H9 (cell line): ENCODE measurements around the gene TNFRSF4. TPM values are rescaled to one million over a fixed set of nuclear protein-coding genes. Genes with fewer than 3 reads are reported as not detected.

Experiments used
- DNase-seq: peaks from one replicate; pipeline ENCODE4 v3.0.0-alpha.2; 2017
- H2AFZ ChIP-seq: one replicate; pipeline ENCODE4 v1.6.1; 2013; ENCODE audit warnings: mild to moderate bottlenecking, low read length, control low read depth, moderate library complexity
- H2AK5ac ChIP-seq: 2 replicates; pipeline ENCODE4 v1.6.1; 2013; ENCODE audit warnings: low read length, control low read depth, mixed read lengths; ENCODE audit not compliant: insufficient read length
- H2BK120ac ChIP-seq: one replicate; pipeline ENCODE4 v1.6.1; 2013; ENCODE audit warnings: low read depth, mild to moderate bottlenecking, low read length, control low read depth, inconsistent platforms; ENCODE audit not compliant: poor library complexity, severe bottlenecking
- H2BK12ac ChIP-seq: 2 replicates; pipeline ENCODE4 v1.6.1; 2013; ENCODE audit warnings: low read length, control low read depth, mixed read lengths, low read depth; ENCODE audit not compliant: insufficient read length
- H2BK15ac ChIP-seq: 2 replicates; pipeline ENCODE4 v1.6.1; 2013; ENCODE audit warnings: low read depth, low read length, control low read depth
- H2BK20ac ChIP-seq: one replicate; pipeline ENCODE4 v1.6.1; 2013; ENCODE audit warnings: low read depth, mild to moderate bottlenecking, low read length, control low read depth, inconsistent platforms; ENCODE audit not compliant: poor library complexity, severe bottlenecking
- H2BK5ac ChIP-seq: 2 replicates; pipeline ENCODE4 v1.6.1; 2013; ENCODE audit warnings: low read length, control low read depth, mixed read lengths; ENCODE audit not compliant: insufficient read length
- H3K14ac ChIP-seq: 2 replicates; pipeline ENCODE4 v1.6.1; 2013; ENCODE audit warnings: low read length, control low read depth; ENCODE audit not compliant: insufficient read depth
- H3K18ac ChIP-seq: 2 replicates; pipeline ENCODE4 v1.6.1; 2013; ENCODE audit warnings: low read depth, mild to moderate bottlenecking, mixed read lengths, low read length, control low read depth; ENCODE audit not compliant: insufficient read length
- H3K23ac ChIP-seq: 2 replicates; pipeline ENCODE4 v1.6.1; 2013; ENCODE audit warnings: low read length, control low read depth, mixed read lengths, low read depth; ENCODE audit not compliant: insufficient read length
- H3K23me2 ChIP-seq: 2 replicates; pipeline ENCODE4 v1.6.1; 2013; ENCODE audit warnings: low read depth, mild to moderate bottlenecking, mixed read lengths, low read length, control low read depth; ENCODE audit not compliant: insufficient read length, poor library complexity, severe bottlenecking
- H3K27ac ChIP-seq: 2 replicates; pipeline ENCODE4 v1.5.1; 2013; ENCODE audit warnings: low read length, control low read depth, mixed read lengths, low read depth; ENCODE audit not compliant: insufficient read length
- H3K27me3 ChIP-seq: 2 replicates; pipeline ENCODE4 v1.6.1; 2013; ENCODE audit warnings: low read length, control low read depth, inconsistent platforms; ENCODE audit not compliant: insufficient read depth
- H3K4ac ChIP-seq: 2 replicates; pipeline ENCODE4 v1.6.1; 2013; ENCODE audit warnings: low read depth, mild to moderate bottlenecking, control low read depth, inconsistent platforms, low read length, moderate library complexity
- H3K4me1 ChIP-seq: 2 replicates; pipeline ENCODE4 v1.6.1; 2013; ENCODE audit warnings: low read length, control low read depth, inconsistent platforms; ENCODE audit not compliant: insufficient read depth
- H3K4me2 ChIP-seq: 2 replicates; pipeline ENCODE4 v1.6.1; 2013; ENCODE audit warnings: low read length, control low read depth, mixed read lengths; ENCODE audit not compliant: insufficient read length, insufficient read depth
- H3K56ac ChIP-seq: 2 replicates; pipeline ENCODE4 v1.6.1; 2013; ENCODE audit warnings: low read depth, mild to moderate bottlenecking, mixed read lengths, low read length, control low read depth; ENCODE audit not compliant: insufficient read length
- H3K79me1 ChIP-seq: 2 replicates; pipeline ENCODE4 v1.6.1; 2013; ENCODE audit warnings: low read depth, mild to moderate bottlenecking, moderate library complexity, low read length, control low read depth, inconsistent platforms; ENCODE audit not compliant: insufficient read depth, poor library complexity, severe bottlenecking
- H3K79me2 ChIP-seq: 2 replicates; pipeline ENCODE4 v1.6.1; 2013; ENCODE audit warnings: low read length, control low read depth, inconsistent platforms; ENCODE audit not compliant: insufficient read depth
- H3K9ac ChIP-seq: 2 replicates; pipeline ENCODE4 v1.6.1; 2013; ENCODE audit warnings: low read length, control low read depth, mixed read lengths; ENCODE audit not compliant: insufficient read length; ENCODE audit errors: extremely low read depth
- H3K9me3 ChIP-seq: one replicate; pipeline ENCODE4 v1.6.1; 2013; ENCODE audit warnings: low read depth, low read length, inconsistent platforms; ENCODE audit not compliant: control insufficient read depth
- H3T11ph ChIP-seq: one replicate; pipeline ENCODE4 v1.6.1; 2013; ENCODE audit warnings: mild to moderate bottlenecking, low read length, control low read depth, inconsistent platforms
- H4K20me1 ChIP-seq: one replicate; pipeline ENCODE4 v1.6.1; 2013; ENCODE audit not compliant: control insufficient read depth, insufficient read length, insufficient read depth
- H4K5ac ChIP-seq: 2 replicates; pipeline ENCODE4 v1.6.1; 2013; ENCODE audit warnings: low read depth, mild to moderate bottlenecking, mixed read lengths, low read length, control low read depth; ENCODE audit not compliant: insufficient read length
- H4K8ac ChIP-seq: replicated peaks from 2 replicates; pipeline ENCODE4 v1.6.1; 2013; ENCODE audit warnings: low read length, control low read depth, mixed read lengths, low read depth; ENCODE audit not compliant: insufficient read length
- H4K91ac ChIP-seq: 2 replicates; pipeline ENCODE4 v1.6.1; 2013; ENCODE audit warnings: low read depth, mild to moderate bottlenecking, moderate library complexity, mixed read lengths, low read length, control low read depth; ENCODE audit not compliant: insufficient read length
- H3K27ac Mint-ChIP-seq, 3 experiments: 2 replicates in 2 of 3; 3 replicates in 1 of 3; pipeline ENCODE4 v1.8.0; 2020 to 2021; ENCODE audit warnings: mixed read lengths in 3 of 3, mild to moderate bottlenecking in 1 of 3, moderate library complexity in 1 of 3
- H3K27me3 Mint-ChIP-seq: 2 replicates; pipeline ENCODE4 v1.8.0; 2021; ENCODE audit warnings: low read depth, mild to moderate bottlenecking, moderate library complexity, mixed read lengths
- H3K36me3 Mint-ChIP-seq, 3 experiments: 2 replicates in 2 of 3; 3 replicates in 1 of 3; pipeline ENCODE4 v1.8.0; 2020 to 2021; ENCODE audit warnings: low read depth in 3 of 3, mixed read lengths in 3 of 3; ENCODE audit not compliant: insufficient read depth in 1 of 3
- H3K4me1 Mint-ChIP-seq, 2 experiments: 2 replicates each; pipeline ENCODE4 v1.8.0; 2020; ENCODE audit warnings: mixed read lengths in 2 of 2
- H3K4me3 Mint-ChIP-seq, 2 experiments: 2 replicates in 1 of 2; 3 replicates in 1 of 2; pipeline ENCODE4 v1.8.0; 2020 to 2021; ENCODE audit warnings: mild to moderate bottlenecking in 2 of 2, mixed read lengths in 2 of 2, moderate library complexity in 1 of 2
- H3K9me3 Mint-ChIP-seq, 2 experiments: 2 replicates in 1 of 2; 3 replicates in 1 of 2; pipeline ENCODE4 v1.8.0; 2020; ENCODE audit warnings: mild to moderate bottlenecking in 2 of 2, mixed read lengths in 2 of 2, moderate library complexity in 1 of 2
- CTCF ChIP-seq: fragments of 200-600 bp; sonication (generic); conservative IDR thresholded peaks from 3 replicates; pipeline ENCODE4 v1.8.0; 2021; ENCODE audit warnings: antibody characterized with exemption, mild to moderate bottlenecking
- WGBS: extraction: QIAGEN DNeasy Blood & Tissue Kit; methylation state at CpG from one replicate; pipeline ENCODE4 v1.1.7; 2013; ENCODE audit warnings: missing lambda C conversion rate, low lambda C conversion rate, mixed read lengths; ENCODE audit not compliant: insufficient read length; ENCODE audit errors: extremely low coverage; 5-methylcytosine and 5-hydroxymethylcytosine counted together
- total RNA-seq: library from RNA; stranded (reverse); gene quantifications from 2 replicates; pipeline ENCODE4 v1.2.1, GENCODE V29; 2021

The TNFRSF4 gene
- total RNA-seq, 1 experiment from 2014 or later: 0.24 TPM

- Histone ChIP-seq H2AK5ac (no peak within 1 kb of the TSS), H2BK20ac (no peak within 1 kb of the TSS), H3K4ac (no peak within 1 kb of the TSS), H2AFZ (no peak within 1 kb of the TSS), H3K4me1 (peaks cover 3% of the 10 kb centered on the region; the same call in 1 of the 2 replicates), H2BK15ac (no peak within 1 kb of the TSS), H2BK120ac (no peak within 1 kb of the TSS), H4K20me1 (no peaks in the 10 kb centered on the region), H3K79me2 (no peaks in the 10 kb centered on the region), H3K27ac (no peak within 1 kb of the TSS), H4K8ac (no peak within 1 kb of the TSS), H3K4me2 (no peak within 1 kb of the TSS), H4K5ac (no peak within 1 kb of the TSS), H3K27me3 (no peaks in the 10 kb centered on the region), H2BK12ac (no peak within 1 kb of the TSS), H3K23ac (no peak within 1 kb of the TSS), H2BK5ac (no peak within 1 kb of the TSS), H3K9ac (no peak within 1 kb of the TSS), H3K56ac (no peak within 1 kb of the TSS), H3K23me2 (no peaks in the 10 kb centered on the region), H3K18ac (peak within 1 kb of the TSS; percentile 17), H4K91ac (no peak within 1 kb of the TSS), H3K9me3 (no peaks in the 10 kb centered on the region), H3K14ac (peak within 1 kb of the TSS; percentile 65; the same call in 1 of the 2 replicates), H3T11ph (no peak within 1 kb of the TSS), H3K79me1 (no peaks in the 10 kb centered on the region)
- TF ChIP-seq CTCF: no peak
- WGBS: no CpG with 5 or more reads among the region's 35 CpGs
- peaks cover 0 to 4% of the 10 kb centered on the region in 2 experiments; a peak in 2 of 5 replicates for H3K9me3 Mint-ChIP-seq
- peaks cover 1 to 12% (median 4%) of the 10 kb centered on the region in 3 experiments; a peak in 4 of 7 replicates for H3K36me3 Mint-ChIP-seq
- H3K4me3 Mint-ChIP-seq: peak within 1 kb of the TSS in 1 of 2 experiments; percentile 53; a peak in 2 of 5 replicates
- DNase-seq: peak; percentile 93
- H3K27me3 Mint-ChIP-seq: peaks cover 11% of the 10 kb centered on the region
- peak within 1 kb of the TSS in 2 of 3 experiments; percentile 44; a peak in 1 of 7 replicates for H3K27ac Mint-ChIP-seq
- peaks cover 23 to 36% of the 10 kb centered on the region in 2 experiments for H3K4me1 Mint-ChIP-seq
These were observed 40.0 kb downstream of the TNFRSF4 start, which contains the start of gene TTLL10 for GRCh38 chr1:1173793-1174415. Gene TTLL10, plus strand, starts transcription at chr1:1173880. Its CDS starts 5,336 bp downstream, at chr1:1179216.
